AG10803 (cell line): ENCODE measurements around the gene TBC1D23.
"Not testable (repeated sequence)": the region's sequence is repeated elsewhere in the genome, so short reads cannot be mapped to it uniquely, and the experiment has no call there.

Source experiments
- DNase-seq: peaks from one replicate; pipeline ENCODE4 v3.0.0; 2010; ENCODE audit warnings: low read depth
- H3K4me3 ChIP-seq: 2 replicates; pipeline ENCODE4 v1.5.1; 2011; ENCODE audit warnings: mild to moderate bottlenecking, low read length, control low read depth
- TF ChIP-seq, protein P1 (sequence below): conservative IDR thresholded peaks from 2 replicates; pipeline ENCODE4 v1.5.1; 2011; ENCODE audit warnings: mild to moderate bottlenecking, low read length, control low read depth, inconsistent platforms

TBC1D23 gene

DNA sequence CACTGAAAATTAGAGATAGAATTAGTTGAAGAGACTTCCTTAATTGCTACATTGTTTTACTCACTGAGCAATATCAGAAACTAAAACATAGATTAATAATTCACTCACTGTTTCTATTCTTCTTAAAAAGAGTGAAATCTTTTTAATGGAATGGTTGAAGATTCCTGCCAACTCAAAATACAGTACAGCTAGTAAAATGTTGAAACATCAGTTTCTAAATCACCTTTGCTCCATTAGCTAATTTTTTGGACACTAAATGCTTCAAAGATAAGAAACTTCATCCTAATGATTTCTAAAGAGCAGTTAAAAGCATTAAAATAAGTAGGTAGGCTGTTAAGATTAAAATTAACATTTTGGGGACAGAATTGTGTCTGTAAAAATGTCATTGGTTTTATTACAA, 63.3 kb downstream of the TBC1D23 start:
- TF ChIP-seq, protein P1, sequence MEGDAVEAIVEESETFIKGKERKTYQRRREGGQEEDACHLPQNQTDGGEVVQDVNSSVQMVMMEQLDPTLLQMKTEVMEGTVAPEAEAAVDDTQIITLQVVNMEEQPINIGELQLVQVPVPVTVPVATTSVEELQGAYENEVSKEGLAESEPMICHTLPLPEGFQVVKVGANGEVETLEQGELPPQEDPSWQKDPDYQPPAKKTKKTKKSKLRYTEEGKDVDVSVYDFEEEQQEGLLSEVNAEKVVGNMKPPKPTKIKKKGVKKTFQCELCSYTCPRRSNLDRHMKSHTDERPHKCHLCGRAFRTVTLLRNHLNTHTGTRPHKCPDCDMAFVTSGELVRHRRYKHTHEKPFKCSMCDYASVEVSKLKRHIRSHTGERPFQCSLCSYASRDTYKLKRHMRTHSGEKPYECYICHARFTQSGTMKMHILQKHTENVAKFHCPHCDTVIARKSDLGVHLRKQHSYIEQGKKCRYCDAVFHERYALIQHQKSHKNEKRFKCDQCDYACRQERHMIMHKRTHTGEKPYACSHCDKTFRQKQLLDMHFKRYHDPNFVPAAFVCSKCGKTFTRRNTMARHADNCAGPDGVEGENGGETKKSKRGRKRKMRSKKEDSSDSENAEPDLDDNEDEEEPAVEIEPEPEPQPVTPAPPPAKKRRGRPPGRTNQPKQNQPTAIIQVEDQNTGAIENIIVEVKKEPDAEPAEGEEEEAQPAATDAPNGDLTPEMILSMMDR = no peak
- no peak overlapping the region for H3K4me3 ChIP-seq
- DNase-seq = no peak

DNA sequence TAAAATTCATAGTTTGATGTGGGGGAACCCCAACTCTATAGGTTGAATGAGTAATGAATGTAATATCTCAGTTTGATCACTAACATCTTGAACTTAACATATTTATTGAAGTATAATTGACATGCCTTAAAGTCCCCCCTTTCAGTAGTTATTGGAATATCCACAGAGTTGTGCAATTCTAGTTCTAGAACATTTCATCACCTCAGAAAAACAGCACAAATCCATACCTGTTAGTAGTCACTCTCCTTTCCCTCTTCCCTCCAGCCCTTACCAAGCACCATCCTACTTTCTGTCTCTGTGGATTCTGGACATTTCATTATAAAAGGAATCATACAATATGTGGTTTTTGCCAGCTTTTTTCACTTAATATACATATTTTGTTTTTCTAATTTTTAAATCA, 65.0 kb downstream of the TBC1D23 start:
- TF ChIP-seq, protein P1 = no peak
- DNase-seq = no peak
- H3K4me3 ChIP-seq = no peak overlapping the region

DNA sequence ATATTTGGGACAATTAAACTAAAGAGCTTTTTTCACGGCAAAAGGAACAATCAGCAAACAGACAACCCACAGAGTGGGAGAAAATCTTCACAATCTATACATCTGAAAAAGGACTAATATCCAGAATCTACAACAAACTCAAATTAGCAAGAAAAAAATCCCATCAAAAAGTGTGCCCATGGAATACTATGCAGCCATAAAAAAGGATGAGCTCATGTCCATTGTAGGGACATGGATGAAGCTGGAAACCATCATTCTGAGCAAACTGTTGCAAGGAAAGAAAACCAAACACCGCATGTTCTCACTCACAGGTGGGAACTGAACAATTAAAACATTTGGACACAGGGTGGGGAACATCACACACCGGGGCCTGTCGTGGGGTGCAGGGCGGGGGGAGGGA, 66.6 kb downstream of the TBC1D23 start:
- H3K4me3 ChIP-seq, DNase-seq: not testable (repeated sequence)

DNA sequence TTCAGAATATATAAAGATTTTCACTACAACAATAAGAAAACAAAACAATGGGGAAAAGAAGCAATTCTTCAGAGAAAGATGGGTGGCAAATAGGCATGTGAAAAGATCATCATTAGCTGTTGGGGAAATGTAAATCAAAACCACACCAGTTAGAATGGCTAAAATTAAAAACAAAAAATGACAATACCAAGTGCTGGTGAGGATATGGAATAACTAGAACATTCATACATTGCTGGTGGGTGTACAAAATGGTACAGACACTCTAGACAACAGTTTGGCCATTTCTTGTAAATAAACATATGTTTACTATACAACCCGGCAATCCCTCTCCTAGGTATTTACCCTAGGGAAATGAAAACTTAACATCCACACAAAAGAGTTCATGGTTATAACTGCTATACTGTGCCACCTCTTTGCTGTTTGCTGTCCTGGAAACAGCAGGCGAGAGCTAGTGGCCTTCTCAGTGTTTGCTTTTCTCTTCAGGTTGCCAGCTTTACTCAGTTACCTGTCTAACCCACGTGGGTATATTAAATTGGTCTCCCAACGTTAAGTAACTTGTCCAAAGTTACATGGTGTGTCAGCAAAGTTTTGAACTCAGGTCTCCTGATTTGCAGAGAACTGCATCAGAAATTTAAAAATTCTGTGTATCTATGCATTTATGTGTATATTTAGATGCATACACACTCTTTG, 69.2 kb downstream of the TBC1D23 start:
- H3K4me3 ChIP-seq = no peak overlapping the region
- TF ChIP-seq, protein P1 = no peak
- DNase-seq = no peak

DNA sequence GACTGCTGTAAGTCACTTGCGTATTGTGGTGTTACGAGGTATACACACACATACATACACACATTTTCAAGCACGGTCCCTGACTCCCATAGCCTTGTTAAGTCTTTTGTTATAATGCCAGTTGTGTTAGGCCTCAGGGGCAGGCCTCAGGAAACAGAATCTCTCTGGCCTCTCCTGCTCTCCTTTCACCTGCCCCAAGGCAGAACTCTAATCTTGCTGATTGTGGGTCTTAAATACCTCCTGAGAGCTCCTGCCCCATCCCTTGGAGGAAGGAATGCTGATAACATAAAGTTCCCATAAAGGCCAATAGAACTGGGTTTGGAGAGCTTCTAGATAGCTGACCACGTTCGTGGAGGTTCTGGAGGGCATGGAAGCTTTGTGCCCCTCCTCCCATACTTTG, 69.9 kb downstream of the TBC1D23 start:
- no peak for DNase-seq
- TF ChIP-seq, protein P1 = no peak
- H3K4me3 ChIP-seq = no peak overlapping the region

DNA sequence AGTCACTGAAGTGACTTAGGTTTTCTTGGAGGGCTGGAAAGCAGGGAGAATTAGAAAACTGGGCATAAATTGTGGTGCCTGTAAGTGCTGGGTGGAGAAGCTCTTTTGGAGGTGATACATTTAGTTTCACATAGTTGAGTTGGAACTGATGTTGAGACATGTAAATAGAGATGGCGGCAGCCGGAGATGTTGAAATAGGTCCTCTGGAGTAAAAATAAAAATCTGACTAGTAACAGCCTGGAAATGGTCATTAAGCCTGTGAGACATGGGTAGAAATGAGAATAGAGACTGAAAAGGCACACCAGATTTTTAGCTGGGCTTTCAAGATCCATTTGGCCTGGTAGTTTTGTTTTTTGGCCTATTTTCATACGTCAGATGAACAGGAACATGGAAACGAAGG, 70.9 kb downstream of the TBC1D23 start:
- TF ChIP-seq, protein P1 = no peak
- H3K4me3 ChIP-seq = no peak overlapping the region
- DNase-seq = no peak

DNA sequence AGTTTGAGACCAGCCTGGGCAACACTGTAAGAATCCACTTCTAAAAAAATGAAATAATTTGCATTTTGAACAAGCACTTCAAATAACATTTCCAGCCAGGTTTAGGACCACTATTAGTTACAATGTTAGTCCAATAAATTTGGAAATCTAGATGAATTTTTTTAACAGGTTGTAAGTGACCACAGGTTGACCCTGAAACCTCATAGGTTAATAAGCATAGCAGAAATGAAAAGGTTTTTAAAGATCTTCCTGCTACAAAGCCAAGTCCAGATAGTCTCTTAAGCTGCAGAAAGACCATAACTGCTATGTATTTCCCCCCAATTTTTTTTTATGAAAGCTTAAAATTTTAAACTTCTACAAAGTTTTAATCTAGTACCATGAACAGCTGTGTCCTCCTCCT, 72.3 kb downstream of the TBC1D23 start:
- TF ChIP-seq, protein P1 = no peak
- no peak overlapping the region for H3K4me3 ChIP-seq
- DNase-seq = no peak
